Natural killer cell treated with Interleukin-12 subunit alpha and Interleukin-12 subunit beta and Interleukin-15 and Interleukin-18, amount 100 ng/mL, for 72 hours (primary cell): ENCODE results near the gene SELENOF. TPM values are rescaled to one million over a fixed set of nuclear protein-coding genes. Genes with fewer than 3 reads are reported as not detected.

Experiments used
- ATAC-seq, 2 donors: fragments of 150-1000 bp; cut with Tn5 transposase in 1 of 2; sonication (Bioruptor Pico), chemical (Tn5 transposase) in 1 of 2; 2 replicates each; pipeline ENCODE4 v1.10.0; 2021
- DNase-seq: peaks from one replicate; pipeline ENCODE4 v3.0.0; 2022; ENCODE audit warnings: low spot score
- H3K27ac Mint-ChIP-seq, 2 donors: 1 replicate in 1 of 2; 2 replicates in 1 of 2; pipeline ENCODE4 v1.8.0; 2022; ENCODE audit warnings: mixed read lengths in 2 of 2, mild to moderate bottlenecking in 1 of 2, moderate library complexity in 1 of 2
- H3K27me3 Mint-ChIP-seq, 2 donors: 1 replicate in 1 of 2; 2 replicates in 1 of 2; pipeline ENCODE4 v1.8.0; 2022; ENCODE audit warnings: mixed read lengths in 2 of 2
- H3K36me3 Mint-ChIP-seq: one replicate; pipeline ENCODE4 v1.8.0; 2022; ENCODE audit warnings: mixed read lengths
- H3K4me1 Mint-ChIP-seq, 2 donors: 1 replicate in 1 of 2; 2 replicates in 1 of 2; pipeline ENCODE4 v1.8.0; 2022; ENCODE audit warnings: low read depth in 2 of 2, mixed read lengths in 2 of 2, mild to moderate bottlenecking in 1 of 2
- H3K4me3 Mint-ChIP-seq: one replicate; pipeline ENCODE4 v1.8.0; 2022; ENCODE audit warnings: mixed read lengths
- H3K9me3 Mint-ChIP-seq: 2 replicates; pipeline ENCODE4 v1.8.0; 2022; ENCODE audit warnings: mixed read lengths
- total RNA-seq, 2 donors: library from RNA; stranded (reverse); gene quantifications; one replicate each; pipeline ENCODE4 v1.2.3, GENCODE V29; 2022

Gene SELENOF
- total RNA-seq: 100 to 1,000 TPM; 141 to 189 TPM

DNA sequence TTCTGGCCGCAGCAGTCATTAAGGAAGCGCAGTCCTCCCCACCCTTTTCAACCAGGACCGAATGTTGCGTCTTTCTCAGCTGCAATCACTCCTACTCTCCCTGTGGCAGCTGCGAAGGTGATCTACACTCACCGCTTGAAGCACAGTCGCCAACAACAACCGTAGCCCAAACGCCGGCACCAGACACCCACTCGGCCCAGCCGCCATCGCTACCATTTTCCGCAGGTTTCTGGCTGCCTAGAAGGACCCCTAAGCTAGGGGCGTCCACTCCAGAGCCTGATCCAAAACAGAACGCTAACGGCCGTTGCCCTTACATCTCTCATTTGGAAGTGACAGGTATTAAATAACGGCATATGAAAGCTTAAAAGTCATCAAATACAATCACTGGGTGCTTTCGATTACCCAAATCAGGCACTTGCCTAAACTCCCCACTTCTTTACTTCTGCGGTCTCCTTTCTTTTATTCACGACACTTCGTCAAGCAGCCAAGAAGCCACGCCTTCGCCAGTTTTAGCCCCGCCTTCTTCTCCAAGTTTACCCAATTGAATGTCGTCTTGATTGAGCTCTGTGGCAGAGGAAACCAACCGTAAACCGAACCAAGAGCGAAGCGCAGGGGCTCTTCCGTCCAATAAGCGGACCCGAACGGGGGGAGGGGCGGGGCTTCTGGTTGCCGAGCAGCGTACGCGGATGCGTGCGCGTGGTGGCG is at the start of gene SELENOF:
Gene SELENOF (minus strand): TSS at position 231 of the 705 bp plus-strand sequence. CDS start 15 bp downstream, at position 216.
- peak; percentile 95 to 97 for ATAC-seq
- Mint-ChIP-seq H3K4me1 (peaks cover 31 to 33% of the 10 kb centered on the region in 2 donors), H3K36me3 (peaks cover 25% of the 10 kb centered on the region), H3K27me3 (no peaks in the 10 kb centered on the region), H3K9me3 (no peaks in the 10 kb centered on the region), H3K27ac (no peak within 1 kb of the TSS), H3K4me3 (no peak within 1 kb of the TSS)
- peak; percentile 99 for DNase-seq

DNA sequence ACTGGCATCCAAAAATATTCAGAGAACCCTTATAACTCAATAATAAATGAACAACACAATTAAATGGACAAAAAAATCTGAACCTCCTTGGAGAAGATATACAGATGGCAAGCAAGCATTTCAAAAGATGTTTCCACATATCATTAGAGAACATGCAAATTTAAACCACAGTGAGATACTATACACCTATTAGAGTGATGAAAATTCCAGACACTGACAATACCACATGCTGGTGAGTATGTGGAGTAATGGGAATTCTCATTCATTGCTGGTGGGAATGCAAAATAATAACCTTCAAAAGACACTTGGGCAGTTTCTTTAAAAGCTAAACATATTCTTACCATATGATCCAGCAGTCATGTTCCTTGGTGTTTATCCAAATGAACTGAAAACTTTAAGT is 46.6 kb upstream of the SELENOF start:
- Mint-ChIP-seq H3K27ac (no peak overlapping the region), H3K36me3 (no peaks in the 10 kb centered on the region), H3K27me3 (no peaks in the 10 kb centered on the region), H3K4me1 (no peaks in the 10 kb centered on the region), H3K9me3 (no peaks in the 10 kb centered on the region), H3K4me3 (no peak overlapping the region)
- DNase-seq: no peak
- no peak for ATAC-seq

DNA sequence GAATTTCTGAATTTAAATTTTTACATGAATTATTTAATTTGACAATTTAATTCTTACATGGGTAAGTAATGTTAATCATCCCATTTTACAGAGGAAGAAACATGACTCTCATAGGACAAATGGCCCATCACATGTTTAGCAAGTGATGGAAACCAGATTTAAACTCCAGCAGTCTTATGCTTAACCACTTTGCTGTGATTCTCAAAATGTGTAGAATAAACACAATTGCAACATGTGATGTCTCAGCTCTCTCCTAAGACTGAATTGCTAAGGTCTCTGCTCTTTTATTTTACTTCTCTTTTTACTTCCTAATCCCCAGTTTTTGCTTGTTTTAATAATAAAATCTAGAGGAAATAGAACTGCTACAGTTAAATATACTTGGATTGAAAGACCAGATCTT is 43.3 kb upstream of the SELENOF start:
- ATAC-seq (no peak), DNase-seq (no peak)
- Mint-ChIP-seq H3K4me3 (no peak overlapping the region), H3K27me3 (no peaks in the 10 kb centered on the region), H3K9me3 (no peaks in the 10 kb centered on the region), H3K27ac (no peak overlapping the region), H3K36me3 (no peaks in the 10 kb centered on the region), H3K4me1 (peaks cover 0 to 3% of the 10 kb centered on the region in 2 donors)

DNA sequence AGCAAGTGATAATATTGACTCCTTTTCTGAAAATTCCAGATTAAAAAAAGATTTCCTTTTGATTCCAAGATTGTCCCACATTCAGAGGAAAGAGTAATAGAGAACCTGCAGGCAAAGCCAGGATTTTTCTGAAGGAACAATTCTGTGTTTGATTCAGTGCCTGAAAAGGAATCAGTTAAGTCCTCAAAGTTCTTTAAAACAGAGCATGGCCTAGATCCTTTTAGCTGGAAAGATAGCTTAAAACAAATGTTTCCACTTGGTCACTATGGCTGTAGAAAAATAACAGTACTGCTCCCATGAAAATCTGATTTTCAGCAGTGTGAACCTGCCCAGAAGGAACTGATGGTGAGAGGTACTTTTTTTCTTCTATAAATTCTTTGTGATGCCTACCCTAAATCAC is 42.3 kb upstream of the SELENOF start:
- Mint-ChIP-seq H3K36me3 (no peaks in the 10 kb centered on the region), H3K27me3 (no peaks in the 10 kb centered on the region), H3K4me3 (no peak overlapping the region), H3K9me3 (no peaks in the 10 kb centered on the region), H3K4me1 (peaks cover 0 to 3% of the 10 kb centered on the region in 2 donors), H3K27ac (no peak overlapping the region)
- no peak for DNase-seq
- ATAC-seq: no peak

DNA sequence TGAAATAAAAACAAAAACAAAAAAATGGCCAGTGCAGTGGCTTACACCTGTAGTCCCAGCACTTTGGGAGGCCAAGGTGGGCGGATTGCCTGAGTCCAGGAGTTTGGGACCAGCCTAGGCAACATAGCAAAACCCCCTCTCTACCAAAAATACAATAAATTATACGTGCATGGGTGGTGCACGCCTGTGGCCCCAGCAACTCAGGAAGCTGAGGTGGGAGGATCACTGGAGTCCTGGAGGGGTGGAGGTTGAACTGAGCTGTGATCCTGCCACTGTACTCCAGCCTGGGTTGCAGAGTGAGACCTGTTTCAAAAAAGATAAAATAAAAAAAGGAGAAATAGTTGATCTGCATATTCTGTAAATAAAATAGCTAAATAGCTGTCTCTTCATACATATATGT is 41.8 kb upstream of the SELENOF start:
- no peak overlapping the region for H3K27ac Mint-ChIP-seq
- peaks cover 1 to 3% of the 10 kb centered on the region in 2 donors for H3K4me1 Mint-ChIP-seq
- no peaks in the 10 kb centered on the region for H3K36me3 Mint-ChIP-seq

DNA sequence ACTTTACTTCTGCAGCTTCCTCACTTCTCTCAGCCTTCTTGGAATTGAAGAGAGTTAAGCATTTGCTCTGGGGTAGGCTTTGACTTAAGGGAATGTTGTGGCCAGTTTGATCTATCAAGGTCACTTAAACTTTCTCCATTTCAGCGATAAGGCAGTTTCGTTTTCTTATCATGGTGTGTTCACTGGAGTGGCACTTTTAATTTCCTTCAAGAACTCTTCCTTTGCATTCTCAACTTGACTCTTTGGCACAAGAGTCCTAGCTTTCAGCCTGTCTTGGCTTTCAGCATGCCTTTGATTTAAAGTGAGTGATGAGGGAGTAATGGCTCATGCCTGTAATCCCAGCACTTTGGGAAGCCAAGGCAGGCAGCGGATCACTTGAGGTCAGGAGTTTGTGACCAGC is 39.2 kb upstream of the SELENOF start:
- H3K36me3 Mint-ChIP-seq: no peaks in the 10 kb centered on the region
- no peak for ATAC-seq
- no peak overlapping the region for H3K4me3 Mint-ChIP-seq
- H3K27me3 Mint-ChIP-seq: no peaks in the 10 kb centered on the region
- peaks cover 9 to 10% of the 10 kb centered on the region in 2 donors for H3K4me1 Mint-ChIP-seq
- no peaks in the 10 kb centered on the region for H3K9me3 Mint-ChIP-seq
- DNase-seq: no peak
- H3K27ac Mint-ChIP-seq: no peak overlapping the region

More for the DNA sequence above, 41.8 kb upstream of the SELENOF start:
- Mint-ChIP-seq H3K9me3 (no peaks in the 10 kb centered on the region), H3K4me3 (no peak overlapping the region), H3K27me3 (no peaks in the 10 kb centered on the region)
- ATAC-seq: no peak
- DNase-seq: no peak

DNA sequence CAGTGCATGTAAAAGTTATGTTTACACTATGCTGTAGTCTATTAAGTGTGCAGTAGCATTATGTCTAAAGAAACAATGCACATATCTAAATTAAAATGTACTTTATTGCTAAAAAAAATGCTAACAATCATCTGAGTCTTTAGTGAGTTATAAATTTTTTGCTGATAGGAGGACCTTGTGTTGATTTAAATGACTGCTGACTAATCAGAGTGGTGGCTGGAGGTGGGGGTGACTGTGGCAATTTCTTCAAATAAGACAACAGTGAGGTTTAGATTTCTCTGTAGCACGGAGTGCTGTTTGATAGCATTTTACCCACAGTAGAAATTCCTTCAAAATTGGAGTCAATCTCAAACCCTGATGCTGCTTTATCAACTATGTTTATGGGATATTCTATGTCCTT is 37.5 kb upstream of the SELENOF start:
- Mint-ChIP-seq H3K27ac (no peak overlapping the region), H3K4me3 (no peak overlapping the region), H3K9me3 (no peaks in the 10 kb centered on the region), H3K4me1 (peaks cover 9 to 10% of the 10 kb centered on the region in 2 donors), H3K27me3 (no peaks in the 10 kb centered on the region), H3K36me3 (no peaks in the 10 kb centered on the region)
- DNase-seq (no peak), ATAC-seq (no peak)

DNA sequence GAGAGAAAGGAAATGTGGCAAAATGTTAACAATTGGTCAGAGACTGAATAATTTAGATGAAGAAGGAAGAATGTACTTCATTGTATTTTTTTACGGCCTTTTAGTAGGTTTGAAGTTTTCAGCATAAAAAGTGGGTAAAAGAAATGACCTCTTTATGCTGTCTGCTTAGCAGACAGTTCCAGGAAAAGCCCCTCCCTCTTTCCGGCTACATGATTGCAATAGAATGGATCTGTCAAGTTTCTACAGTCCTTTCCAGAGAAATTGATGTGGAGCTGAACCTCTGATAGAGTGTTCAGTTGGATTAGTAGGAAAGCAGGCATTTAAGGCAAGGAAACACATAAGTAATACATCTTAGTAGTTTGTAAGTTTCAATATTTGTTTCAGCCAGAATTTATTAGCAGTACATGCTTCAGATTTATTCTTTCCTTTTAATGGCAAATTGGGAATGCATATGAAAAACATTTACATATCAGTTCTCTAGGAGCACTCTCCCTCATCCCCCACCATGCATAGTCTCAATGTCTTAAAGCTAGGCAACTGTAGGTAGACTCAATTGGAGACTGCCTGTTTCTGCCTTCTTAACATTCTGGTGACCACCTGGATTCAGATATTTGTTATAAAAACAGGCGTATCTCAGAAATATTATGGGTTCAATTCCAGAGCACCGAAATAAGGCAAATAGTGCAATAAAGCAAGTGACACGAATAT is 36.9 kb upstream of the SELENOF start:
- no peak for DNase-seq
- Mint-ChIP-seq H3K27ac (no peak overlapping the region), H3K36me3 (no peaks in the 10 kb centered on the region), H3K27me3 (no peaks in the 10 kb centered on the region), H3K9me3 (no peaks in the 10 kb centered on the region), H3K4me1 (peaks cover 9 to 10% of the 10 kb centered on the region in 2 donors), H3K4me3 (no peak overlapping the region)
- ATAC-seq: no peak

DNA sequence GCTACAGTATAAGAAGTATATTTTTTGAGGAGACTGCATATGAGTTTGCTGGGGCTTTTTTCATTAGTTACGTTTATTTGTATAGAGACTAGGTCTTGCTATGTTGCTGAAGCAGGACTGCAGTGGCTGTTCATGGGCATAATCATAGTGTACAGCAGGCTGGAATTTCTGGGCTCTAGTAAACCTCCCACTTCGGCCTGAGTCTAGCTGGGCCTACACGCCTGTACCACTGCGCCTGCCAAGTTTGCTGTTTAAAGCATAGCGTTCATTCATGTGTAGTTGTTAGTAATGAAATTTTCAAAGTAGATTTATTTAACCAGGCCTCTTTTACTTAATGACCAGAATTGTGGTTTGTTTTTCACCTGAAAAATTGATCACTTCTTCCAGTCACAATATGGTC is 34.3 kb upstream of the SELENOF start:
- H3K36me3 Mint-ChIP-seq: no peaks in the 10 kb centered on the region
- H3K4me1 Mint-ChIP-seq: peaks cover 9 to 10% of the 10 kb centered on the region in 2 donors
- H3K9me3 Mint-ChIP-seq: no peaks in the 10 kb centered on the region
- no peaks in the 10 kb centered on the region for H3K27me3 Mint-ChIP-seq
- no peak overlapping the region for H3K27ac Mint-ChIP-seq
- no peak for DNase-seq
- ATAC-seq: no peak
- no peak overlapping the region for H3K4me3 Mint-ChIP-seq

DNA sequence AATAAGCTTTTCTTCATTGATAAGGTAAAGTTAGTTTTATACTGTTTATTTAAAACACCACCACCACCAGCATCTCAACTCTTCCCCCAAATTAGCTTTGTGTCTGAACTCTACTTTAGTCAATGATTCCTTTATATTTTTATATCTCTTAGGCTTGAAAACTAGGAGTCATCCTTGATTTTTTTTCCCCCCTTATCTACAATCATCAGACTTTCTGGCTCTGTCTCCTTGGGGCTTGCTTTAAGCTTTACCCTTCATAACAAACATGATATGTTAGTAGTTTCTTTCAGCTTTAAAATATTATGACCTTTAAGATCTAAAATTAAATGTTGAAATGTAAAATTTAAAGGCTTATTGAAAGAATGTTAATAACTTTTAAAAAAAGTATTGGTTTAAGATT is 28.8 kb upstream of the SELENOF start:
- Mint-ChIP-seq H3K27ac (no peak overlapping the region), H3K4me1 (peaks cover 3 to 9% of the 10 kb centered on the region in 2 donors), H3K9me3 (no peaks in the 10 kb centered on the region), H3K4me3 (no peak overlapping the region), H3K36me3 (no peaks in the 10 kb centered on the region), H3K27me3 (no peaks in the 10 kb centered on the region)
- DNase-seq: no peak
- no peak for ATAC-seq

DNA sequence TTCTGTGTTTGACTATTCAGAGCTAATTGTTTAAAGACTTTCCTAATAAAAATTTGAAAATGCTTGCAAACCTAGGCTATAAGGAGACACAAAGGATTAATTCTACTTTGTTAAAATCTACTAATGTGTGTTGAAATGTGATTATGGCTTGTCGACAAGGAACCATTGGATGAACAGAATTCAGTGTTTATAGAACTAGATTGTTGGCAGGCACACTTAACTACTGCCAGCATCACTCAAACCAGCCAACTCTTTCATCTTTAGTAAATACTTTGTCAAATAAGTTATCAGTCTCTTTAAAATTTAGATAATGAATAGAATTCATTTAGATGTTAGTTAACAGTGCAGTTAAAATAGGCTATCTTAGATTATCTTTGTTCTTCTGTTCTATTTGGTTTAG is 28.1 kb upstream of the SELENOF start:
- ATAC-seq (no peak), DNase-seq (no peak)
- Mint-ChIP-seq H3K4me1 (peaks cover 3 to 9% of the 10 kb centered on the region in 2 donors), H3K27ac (no peak overlapping the region), H3K9me3 (no peaks in the 10 kb centered on the region), H3K4me3 (no peak overlapping the region), H3K27me3 (no peaks in the 10 kb centered on the region), H3K36me3 (no peaks in the 10 kb centered on the region)

DNA sequence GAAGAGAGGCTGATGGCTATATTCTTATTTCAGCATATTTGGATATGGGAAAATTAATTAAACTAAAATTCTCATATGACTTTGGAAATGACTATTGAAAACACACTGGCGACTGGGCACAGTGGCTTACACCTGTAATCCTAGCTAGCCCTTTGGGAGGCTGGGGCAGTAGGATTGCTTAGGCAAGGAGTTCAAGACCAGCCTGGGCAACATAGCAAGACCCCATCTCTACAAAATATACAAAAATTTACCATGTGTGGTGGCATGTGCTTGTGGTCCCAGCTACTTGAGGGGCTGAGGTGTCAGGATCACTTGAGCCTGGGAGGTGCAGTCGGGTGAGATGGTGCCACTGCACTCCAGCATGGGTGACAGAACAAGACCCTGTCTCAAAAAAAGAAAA is 26.7 kb upstream of the SELENOF start:
- DNase-seq: no peak
- Mint-ChIP-seq H3K27ac (no peak overlapping the region), H3K4me1 (peaks cover 3 to 9% of the 10 kb centered on the region in 2 donors), H3K27me3 (no peaks in the 10 kb centered on the region), H3K9me3 (no peaks in the 10 kb centered on the region), H3K4me3 (no peak overlapping the region), H3K36me3 (no peaks in the 10 kb centered on the region)
- no peak for ATAC-seq

DNA sequence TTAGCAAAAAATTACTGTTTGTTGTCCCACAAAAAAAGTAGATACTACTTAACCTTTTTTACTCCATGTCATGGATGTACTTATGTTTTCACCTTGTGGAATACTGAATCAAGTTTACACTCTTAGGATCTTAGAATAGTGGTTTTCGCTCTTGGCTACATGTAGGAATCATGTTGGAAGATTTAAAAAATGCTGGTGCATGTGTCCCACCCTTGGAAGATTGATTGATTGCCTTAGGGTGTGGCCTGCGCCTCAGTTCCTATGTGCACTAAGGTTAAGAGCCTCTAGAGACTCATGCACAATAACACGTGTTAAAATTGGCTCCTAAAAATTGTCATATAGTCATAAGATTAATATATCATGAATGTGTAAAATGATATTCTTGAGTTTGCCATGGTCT is 25.5 kb upstream of the SELENOF start:
- Mint-ChIP-seq H3K9me3 (no peaks in the 10 kb centered on the region), H3K4me1 (peaks cover 3 to 9% of the 10 kb centered on the region in 2 donors), H3K27ac (no peak overlapping the region), H3K36me3 (no peaks in the 10 kb centered on the region), H3K4me3 (no peak overlapping the region), H3K27me3 (no peaks in the 10 kb centered on the region)
- ATAC-seq: no peak
- no peak for DNase-seq

DNA sequence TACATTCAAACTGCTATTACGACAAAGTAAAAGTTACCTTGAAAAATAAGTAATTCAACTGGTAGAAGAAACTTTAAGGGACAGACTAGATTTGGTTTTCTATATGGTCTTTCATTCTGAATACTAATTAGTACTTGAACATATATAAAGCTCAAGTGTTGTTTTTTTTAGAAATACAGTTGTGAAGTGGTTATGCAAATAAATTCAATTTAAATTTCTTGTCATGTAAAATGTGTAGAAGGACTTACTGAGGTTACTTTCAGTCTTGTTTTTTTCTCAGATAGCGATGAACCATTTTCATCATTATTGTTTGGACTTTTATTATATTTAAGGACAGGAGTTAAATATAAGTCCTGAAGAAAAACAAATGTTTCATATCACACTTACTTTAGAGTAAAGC is 24.9 kb upstream of the SELENOF start:
- Mint-ChIP-seq H3K4me3 (no peak overlapping the region), H3K27ac (no peak overlapping the region), H3K27me3 (no peaks in the 10 kb centered on the region), H3K9me3 (no peaks in the 10 kb centered on the region), H3K36me3 (no peaks in the 10 kb centered on the region), H3K4me1 (peaks cover 3 to 9% of the 10 kb centered on the region in 2 donors)
- ATAC-seq: no peak
- no peak for DNase-seq
